Measurements from ENCODE around the gene CAMTA1. TPM values are rescaled to one million over a fixed set of nuclear protein-coding genes. Genes with fewer than 3 reads are reported as not detected.

Gene CAMTA1
- total and polyA plus RNA-seq, 9 of the 15 experiments (the other 6 are each of a cell fraction or from before 2014, with no cell fraction given) = 43.9 to 161 (median 65.9) TPM

GRCh38 chr1:7560128-7560527, 774.9 kb downstream of the CAMTA1 start (continued):
- TF ChIP-seq E2F6 (IDR thresholded peaks at IDR 0.05; ENCODE audit: borderline replicate concordance in 1 of 2, extremely low read depth in 1 of 2, insufficient read depth in 1 of 2, insufficient read length in 1 of 2, low read depth in 1 of 2, low read length in 1 of 2, poor library complexity in 1 of 2, severe bottlenecking in 1 of 2) = no peak
- no peak for TF ChIP-seq ATF1 (CRISPR knock-in tag; IDR thresholded peaks at IDR 0.05)
- TF ChIP-seq ATF1 (tag; IDR thresholded peaks at IDR 0.05) = no peak
- no peak for TF ChIP-seq POLR3G (IDR thresholded peaks at IDR 0.05; ENCODE audit: extremely low read depth, insufficient read length, insufficient replicate concordance)
- no peak for TF ChIP-seq ATF3 (IDR thresholded peaks at IDR 0.05)
- TF ChIP-seq ATF3 (CRISPR knock-in tag; conservative IDR thresholded peaks at IDR 0.05) = no peak
- no peak for TF ChIP-seq ZNF644 (tag; IDR thresholded peaks at IDR 0.05; ENCODE audit: low read depth)
- no peak for TF ChIP-seq ZNF274 (IDR thresholded peaks at IDR 0.05; ENCODE audit: borderline replicate concordance, low read depth, low read length)
- no peak for TF ChIP-seq NFRKB (IDR thresholded peaks at IDR 0.05; ENCODE audit: low read depth)
- TF ChIP-seq MBD1 (CRISPR knock-in tag; IDR thresholded peaks at IDR 0.05) = no peak
- TF ChIP-seq CC2D1A (IDR thresholded peaks at IDR 0.05) = no peak
